GM12873 (cell line): ENCODE results near the gene MNT.

ENCODE experiments used
- TF ChIP-seq, protein P1 (sequence below): IDR thresholded peaks from 2 replicates; pipeline ENCODE4 v1.5.1; 2012; ENCODE audit warnings: low read depth, mild to moderate bottlenecking, moderate library complexity, low read length, control low read depth; ENCODE audit not compliant: insufficient read depth; ENCODE audit errors: missing control alignments

The MNT gene

GRCh38 chr17:2401426-2402221 is 764 bp upstream of the MNT start:
- TF ChIP-seq, protein P1, sequence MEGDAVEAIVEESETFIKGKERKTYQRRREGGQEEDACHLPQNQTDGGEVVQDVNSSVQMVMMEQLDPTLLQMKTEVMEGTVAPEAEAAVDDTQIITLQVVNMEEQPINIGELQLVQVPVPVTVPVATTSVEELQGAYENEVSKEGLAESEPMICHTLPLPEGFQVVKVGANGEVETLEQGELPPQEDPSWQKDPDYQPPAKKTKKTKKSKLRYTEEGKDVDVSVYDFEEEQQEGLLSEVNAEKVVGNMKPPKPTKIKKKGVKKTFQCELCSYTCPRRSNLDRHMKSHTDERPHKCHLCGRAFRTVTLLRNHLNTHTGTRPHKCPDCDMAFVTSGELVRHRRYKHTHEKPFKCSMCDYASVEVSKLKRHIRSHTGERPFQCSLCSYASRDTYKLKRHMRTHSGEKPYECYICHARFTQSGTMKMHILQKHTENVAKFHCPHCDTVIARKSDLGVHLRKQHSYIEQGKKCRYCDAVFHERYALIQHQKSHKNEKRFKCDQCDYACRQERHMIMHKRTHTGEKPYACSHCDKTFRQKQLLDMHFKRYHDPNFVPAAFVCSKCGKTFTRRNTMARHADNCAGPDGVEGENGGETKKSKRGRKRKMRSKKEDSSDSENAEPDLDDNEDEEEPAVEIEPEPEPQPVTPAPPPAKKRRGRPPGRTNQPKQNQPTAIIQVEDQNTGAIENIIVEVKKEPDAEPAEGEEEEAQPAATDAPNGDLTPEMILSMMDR = no peak

DNA sequence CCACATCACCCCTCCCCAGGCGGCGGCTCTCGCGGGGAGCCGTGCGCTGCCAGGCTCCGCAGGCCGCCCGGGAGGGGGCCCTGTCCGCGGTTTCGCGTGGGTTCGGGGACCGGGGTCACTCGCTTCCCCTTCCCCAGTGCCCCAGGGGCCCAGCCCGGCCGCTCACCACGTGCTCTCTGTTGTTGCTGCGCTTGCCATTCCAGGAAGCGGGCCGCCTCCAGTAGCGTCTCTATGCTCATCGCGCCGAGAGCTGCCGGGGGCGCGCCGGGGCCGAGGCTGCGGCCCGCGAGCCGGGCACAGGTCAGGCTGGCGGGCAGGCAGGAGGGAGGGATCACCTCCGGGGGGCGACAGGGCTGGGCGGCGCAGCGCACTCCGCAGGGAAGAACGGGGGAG is 390 bp downstream of the MNT start:
- TF ChIP-seq, protein P1 = no peak

- TF ChIP-seq, protein P1 = no peak
These were observed 1.0 kb downstream of the MNT start for GRCh38 chr17:2399572-2400473.

DNA sequence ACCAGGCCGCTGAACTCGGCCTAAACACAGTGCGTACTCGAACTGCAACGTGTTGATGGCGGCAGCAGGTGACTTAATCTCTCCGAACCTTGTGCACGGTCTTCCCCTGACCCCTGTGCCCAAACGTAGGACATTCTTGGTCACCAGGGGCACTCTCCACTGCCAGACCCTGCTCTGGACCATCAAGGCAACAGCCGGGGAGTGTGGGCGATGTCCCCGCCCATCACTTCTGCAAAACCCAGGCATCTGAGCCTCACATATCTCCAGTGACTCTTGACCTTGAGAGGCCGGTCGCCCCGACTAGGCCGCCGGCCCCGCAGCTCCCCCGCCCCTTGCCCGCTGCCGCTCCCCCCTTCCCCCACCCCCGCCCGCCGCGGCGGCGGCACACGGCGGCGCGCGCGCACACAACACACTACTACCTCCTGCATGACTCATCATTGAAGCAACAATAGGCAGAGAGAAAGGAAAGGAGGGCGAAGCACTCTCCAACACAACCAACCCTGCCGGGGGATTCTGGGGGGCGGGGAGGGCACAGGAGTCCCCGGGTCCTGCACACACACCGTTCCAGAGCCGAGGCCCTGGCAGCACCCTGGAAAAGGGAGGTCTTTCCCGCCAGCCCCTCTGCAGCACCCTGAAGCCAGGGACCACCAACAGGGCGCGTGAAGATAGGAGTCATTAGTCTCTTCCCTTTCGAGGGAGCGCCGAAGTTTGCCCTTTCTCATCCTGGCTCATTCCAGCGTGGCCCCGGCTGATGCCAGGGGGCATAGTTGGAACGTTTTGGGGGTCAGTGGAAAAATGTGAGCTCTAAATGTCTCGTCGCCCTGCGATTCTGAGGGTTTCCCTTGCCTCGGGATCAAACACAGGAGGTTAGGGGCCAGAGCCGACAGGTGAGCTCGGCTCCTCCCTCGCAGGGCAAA is 1.9 kb downstream of the MNT start:
- TF ChIP-seq, protein P1 = no peak

- TF ChIP-seq, protein P1 = no peak
These were observed 2.7 kb downstream of the MNT start for GRCh38 chr17:2398182-2398581.

GRCh38 chr17:2397247-2398171 is 3.4 kb downstream of the MNT start:
- TF ChIP-seq, protein P1 = no peak
